Stimulated activated CD4-positive, alpha-beta T cell treated with anti-CD3 and anti-CD28 coated beads, Interleukin-12 subunit alpha, Interleukin-12 subunit beta, amount 100 ng/mL, for 24 hours (primary cell): ENCODE results near the gene ESYT3.
"Not testable (repeated sequence)": the region's sequence is repeated elsewhere in the genome, so short reads cannot be mapped to it uniquely, and the experiment has no call there.

Source experiments
- DNase-seq, 2 experiments: peaks; one replicate each; pipeline ENCODE4 v3.0.0-alpha.2; 2020; ENCODE audit warnings: low read depth in 2 of 2

Gene ESYT3

DNA sequence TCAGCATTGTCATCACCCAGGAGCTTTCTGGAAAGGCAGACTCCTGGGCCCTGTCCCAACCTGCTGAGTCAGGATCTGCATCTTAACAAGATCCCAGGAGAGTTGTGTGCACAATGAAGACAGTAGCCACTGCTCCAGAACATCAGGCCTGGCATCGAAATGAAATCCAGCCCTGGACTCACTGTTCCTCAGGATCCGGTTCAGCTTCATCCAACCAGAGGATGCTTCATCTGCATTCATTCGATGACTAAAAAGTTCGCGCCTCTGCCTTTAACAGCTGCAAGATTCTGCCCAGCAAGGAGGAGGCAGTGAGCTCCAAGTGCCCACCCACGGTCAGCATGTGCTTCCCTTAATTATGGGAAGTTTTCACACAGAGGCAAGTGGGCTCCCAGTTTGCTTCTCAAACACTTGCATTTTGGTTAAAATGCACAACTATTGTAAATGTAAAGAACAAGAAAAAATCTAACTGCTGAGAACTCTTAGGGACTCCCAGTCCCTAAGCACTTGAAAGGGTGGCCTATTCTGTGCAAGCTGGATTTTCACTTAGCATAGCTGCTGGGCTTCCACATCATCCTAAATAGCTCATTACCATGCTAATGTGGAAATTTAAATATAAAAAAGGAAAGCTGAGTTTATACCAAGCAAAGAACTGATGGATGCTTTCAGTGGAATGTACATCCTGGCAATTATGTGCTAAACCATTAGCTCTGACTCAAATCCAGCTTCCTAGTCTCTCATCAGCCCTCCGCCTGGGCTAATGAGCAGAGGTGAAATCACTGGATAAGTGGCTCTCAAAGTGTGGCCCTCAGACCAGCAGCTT lies 25.5 kb upstream of the ESYT3 start:
- no peak for DNase-seq

DNA sequence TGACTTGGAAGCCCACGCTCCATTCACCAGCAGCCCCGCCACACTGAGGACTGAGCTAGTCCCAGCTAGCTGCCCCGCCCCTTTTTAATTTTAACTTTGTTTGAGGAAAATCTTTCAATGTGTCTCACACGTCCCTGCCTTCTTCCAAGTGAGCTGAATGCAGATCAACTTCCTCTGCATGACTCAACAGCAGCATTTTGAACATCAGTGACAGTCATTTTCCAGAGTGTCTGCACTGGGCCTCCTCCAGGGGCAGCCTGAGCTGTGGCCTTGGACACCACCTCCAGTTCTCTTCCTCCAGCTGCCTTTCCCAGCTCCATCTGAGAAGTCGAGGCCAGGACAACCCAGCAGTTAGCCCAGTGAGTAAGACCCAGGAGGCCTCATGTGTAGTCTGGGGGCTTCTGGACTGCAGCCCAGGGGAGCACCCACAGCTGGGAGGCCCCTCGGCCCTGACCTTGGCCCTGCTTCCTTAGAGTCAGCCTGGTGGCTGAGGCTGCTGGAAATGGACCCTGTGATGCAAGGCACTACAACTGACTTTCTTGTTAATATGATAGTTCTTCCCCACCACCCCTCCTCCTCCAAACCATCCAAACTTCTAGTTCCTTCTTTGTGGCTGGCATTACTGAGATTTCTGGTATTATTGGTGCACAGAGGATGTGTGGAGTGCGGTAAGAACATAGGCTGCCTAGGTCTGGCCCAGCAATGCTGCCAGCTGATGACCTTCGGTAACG lies 21.4 kb upstream of the ESYT3 start:
- no peak for DNase-seq

DNA sequence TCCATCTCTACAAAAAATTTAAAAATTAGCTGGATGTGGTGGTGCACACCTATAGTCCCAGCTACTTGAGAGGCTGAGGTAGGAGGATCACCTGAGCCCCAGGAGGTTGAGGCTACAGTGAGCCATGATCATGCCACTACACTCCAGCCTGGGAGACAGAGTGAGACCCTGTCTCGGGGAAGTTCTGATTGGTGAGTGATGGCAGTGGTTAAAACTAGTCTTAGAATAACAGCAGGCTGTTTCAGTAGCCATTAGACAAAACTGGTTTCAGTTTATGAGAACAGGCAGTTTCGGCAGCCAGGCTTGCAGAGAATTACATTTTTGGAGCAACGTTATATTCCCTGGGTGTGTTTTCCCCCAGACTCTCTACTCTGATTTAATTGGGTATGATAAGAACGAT lies 18.2 kb upstream of the ESYT3 start:
- not testable (repeated sequence) for DNase-seq

- peak; percentile 33 to 65 for DNase-seq
Observed at GRCh38 chr3:138417559-138417982, 16.8 kb upstream of the ESYT3 start.

GRCh38 chr3:138418601-138419206 lies 15.7 kb upstream of the ESYT3 start:
- no peak for DNase-seq

DNA sequence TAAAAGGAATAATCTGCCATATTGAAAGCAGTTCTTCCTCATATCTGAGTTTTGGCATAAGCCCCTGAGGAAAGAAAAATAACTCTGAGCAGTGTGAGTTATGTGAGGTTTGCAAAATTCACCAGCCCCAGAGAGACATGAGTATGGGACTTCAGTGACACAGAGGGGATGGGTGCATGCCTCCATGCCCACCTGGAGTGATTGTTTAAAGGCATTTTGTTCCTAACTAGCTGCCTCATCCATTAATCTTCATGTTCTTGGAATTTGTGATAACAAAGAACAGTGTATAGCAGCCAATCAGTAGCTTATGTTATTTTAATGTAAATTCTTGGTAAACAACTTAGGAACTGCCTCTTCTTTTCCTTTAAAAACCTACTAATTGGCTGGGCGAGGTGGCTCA lies 11.1 kb upstream of the ESYT3 start:
- DNase-seq, result no peak

GRCh38 chr3:138424323-138424722 lies 10.1 kb upstream of the ESYT3 start:
- DNase-seq, result no peak

DNA sequence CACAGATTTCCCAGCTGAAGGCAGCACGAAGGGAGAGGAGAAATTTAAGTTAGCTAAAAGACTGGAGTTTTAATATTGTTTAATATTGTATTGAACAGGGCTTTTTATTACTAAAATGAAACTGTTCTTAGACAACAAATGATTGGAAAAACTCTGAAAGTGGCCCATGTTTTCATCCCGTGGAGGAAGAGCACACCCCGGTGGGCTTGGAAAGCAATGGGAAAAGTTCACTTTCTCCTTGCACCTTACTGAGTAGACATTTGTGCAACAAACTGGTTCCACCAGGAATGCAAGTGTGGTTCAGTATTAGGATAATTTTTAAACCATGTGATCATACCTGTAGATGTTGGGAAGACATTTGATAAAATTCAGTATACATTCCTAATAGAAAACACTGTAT lies 8.2 kb upstream of the ESYT3 start:
- no peak for DNase-seq

- DNase-seq, result not testable (repeated sequence)
Observed at GRCh38 chr3:138426754-138427153, 7.7 kb upstream of the ESYT3 start.

DNA sequence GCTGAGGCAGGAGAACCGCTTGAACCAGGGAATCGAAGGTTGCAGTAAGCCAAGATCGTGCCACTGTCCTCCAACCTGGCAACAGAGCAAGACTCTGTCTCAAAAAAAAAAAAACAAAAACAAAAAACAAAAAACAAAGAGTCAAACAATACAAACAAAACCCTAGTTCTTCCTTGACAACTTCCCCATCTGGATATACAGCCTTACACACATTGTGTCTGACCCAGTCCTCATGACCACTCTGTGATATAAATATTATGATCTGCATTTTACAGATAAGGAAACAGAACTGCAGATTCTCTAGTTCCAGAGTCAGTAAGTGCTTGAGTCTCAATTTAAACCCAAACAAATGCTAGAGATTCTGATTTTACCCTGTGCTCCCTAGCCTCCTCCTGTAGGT lies 4.8 kb upstream of the ESYT3 start:
- no peak for DNase-seq

- no peak for DNase-seq
Observed at GRCh38 chr3:138432576-138433240, 1.7 kb upstream of the ESYT3 start.

DNA sequence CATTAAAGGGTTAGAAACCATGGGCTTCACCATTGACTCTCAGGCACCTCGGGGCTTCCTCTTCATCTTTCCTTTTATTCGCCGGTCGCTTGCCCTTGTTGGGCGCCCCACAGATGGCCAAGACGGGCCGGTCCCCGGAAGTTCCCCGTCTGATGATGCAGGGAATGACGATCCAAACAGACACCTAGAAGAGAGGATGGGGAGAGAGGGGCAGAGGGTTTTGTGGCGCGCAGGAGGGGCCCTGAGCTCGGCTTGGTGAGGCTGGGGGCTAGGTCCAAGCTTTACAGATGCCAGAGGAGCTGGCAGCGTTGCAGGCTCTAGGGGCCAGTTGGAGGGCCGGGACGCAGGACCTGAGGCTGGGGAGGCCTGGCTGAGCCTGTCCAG lies 532 bp upstream of the ESYT3 start:
- no peak for DNase-seq

- no peak for DNase-seq
Observed at GRCh38 chr3:138434875-138435772, 708 bp downstream of the ESYT3 start.

- no peak for DNase-seq
Observed at GRCh38 chr3:138435840-138436239, 1.4 kb downstream of the ESYT3 start.

- no peak for DNase-seq
Observed at GRCh38 chr3:138437281-138437680, 2.9 kb downstream of the ESYT3 start.

GRCh38 chr3:138438896-138439295 lies 4.5 kb downstream of the ESYT3 start:
- no peak for DNase-seq

DNA sequence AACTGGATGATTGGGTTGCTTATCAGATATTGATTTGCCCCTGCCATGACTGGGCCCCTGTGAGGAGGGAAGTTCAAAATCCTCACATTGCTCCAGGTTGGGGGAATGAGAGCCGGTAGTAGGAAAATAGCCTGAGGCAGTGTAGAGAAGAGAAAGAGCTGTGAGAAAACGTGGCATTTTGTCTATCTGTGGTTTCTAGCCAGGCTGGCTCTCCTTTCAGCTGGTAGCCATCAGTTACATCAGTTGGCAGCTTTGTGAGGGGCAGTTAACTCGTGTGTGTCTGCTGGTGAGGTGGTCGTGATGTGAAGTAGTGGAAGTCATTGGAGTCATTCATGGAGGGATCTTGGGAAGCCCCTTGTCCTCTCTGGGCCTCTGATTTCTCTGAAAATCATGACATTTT lies 5.2 kb downstream of the ESYT3 start:
- no peak for DNase-seq

DNA sequence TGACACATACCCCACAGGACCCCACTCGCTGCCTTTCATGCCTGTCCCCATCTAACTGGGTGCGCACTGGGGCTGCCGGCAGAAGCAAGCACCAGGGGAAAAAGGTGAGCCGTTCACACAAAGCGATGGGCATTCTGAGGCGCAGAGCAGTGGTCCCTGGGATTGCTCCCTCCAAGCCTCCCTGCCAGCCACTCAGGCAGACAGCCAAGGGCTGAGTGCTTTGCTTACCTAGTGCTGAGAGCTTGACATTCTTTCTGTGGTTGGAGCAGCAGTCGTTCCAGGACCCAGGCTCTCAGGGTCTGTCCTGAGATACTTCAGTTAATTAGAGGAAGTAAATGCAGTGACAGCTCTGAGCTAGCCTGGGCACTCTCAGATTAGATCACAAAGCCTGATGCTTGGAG lies 5.7 kb downstream of the ESYT3 start:
- DNase-seq, result no peak

DNA sequence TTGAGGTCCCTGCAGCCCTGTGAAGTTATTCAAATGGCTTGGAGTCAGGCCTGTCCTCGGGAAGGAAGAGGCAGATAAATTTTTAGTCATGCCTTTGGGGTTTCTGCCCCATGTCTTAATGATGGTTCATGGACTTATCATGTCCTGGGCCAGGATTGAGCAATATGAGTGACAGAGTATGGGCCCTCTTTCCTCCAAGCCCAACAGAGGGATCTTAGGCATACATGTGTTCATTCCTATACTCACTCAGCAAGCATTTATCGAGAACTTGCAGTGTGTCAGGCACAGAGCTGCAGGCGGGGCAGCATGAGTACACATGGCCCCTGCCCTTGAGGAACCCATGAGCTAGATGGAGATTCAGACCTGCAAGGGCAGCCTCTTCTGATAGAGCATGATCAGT lies 6.2 kb downstream of the ESYT3 start:
- DNase-seq, result no peak

DNA sequence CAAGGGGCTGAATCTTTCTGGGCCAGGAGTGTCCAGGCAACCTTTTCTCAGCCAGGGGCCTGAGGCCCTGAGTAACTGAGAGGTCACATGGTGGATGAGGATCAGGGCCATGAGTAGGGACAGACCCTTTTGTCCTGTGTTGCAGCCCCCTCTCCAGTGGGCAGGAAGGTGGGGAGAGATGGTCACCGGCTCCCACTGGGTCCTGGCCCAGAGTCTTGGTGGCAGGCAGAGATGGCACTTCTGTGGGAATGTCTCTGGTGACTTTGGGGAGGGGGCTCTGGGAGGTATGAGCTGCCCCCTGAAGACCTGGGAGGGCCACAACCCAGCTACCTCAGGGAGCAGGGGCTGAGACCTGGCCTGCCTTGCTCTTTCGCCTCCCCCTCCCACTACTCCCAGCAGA lies 6.8 kb downstream of the ESYT3 start:
- no peak for DNase-seq

DNA sequence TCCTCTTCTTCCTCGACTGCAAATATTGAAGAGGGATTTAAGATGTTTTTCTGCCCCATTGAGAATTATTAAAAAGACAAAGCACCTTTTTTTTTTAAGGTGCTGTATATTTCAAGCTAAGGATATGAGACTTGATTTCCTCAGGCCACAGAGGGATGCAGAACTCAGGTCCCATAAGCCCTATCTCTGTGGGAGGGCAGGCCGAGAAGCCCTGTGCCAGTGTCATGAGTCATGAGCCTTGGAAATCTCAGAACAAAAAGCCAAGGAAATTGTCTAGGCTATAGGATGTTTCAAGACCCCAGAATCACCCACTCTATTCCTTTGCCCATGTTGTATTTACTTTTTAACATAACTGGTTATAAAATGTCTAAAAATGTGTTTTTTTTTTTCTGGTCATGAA lies 7.3 kb downstream of the ESYT3 start:
- DNase-seq, result no peak
